Measurements from ENCODE around the gene ZNF444. TPM values are rescaled to one million over a fixed set of nuclear protein-coding genes. Genes with fewer than 3 reads are reported as not detected.

ZNF444 gene
- polyA plus RNA-seq, 1 donor (not counting 4 experiments of a cell fraction or from before 2014, with no cell fraction given): 9.1 TPM

GRCh38 chr19:56098731-56099568 lies 42.1 kb upstream of the ZNF444 start:
- H3K27ac ChIP-seq (ENCODE audit: control insufficient read depth, insufficient read depth, low read length): no peak overlapping the region
- H3K27me3 ChIP-seq (ENCODE audit: control insufficient read depth, extremely low read depth, insufficient read depth, low read length): no peaks in the 10 kb centered on the region
- no peak overlapping the region for H3K4me2 ChIP-seq (ENCODE audit: control insufficient read depth, extremely low read depth, insufficient read depth, low read depth, low read length)
- no peak overlapping the region for H3K4me3 ChIP-seq (ENCODE audit: control insufficient read depth in 2 of 3, extremely low read depth in 1 of 3, insufficient read depth in 2 of 3, low read depth in 1 of 3, low read length in 3 of 3)
- DNase-seq (ENCODE audit: low read depth, low spot score): no peak
- dilution Hi-C loops (cut with MboI; ENCODE audit: extremely low pct_ligation_motif_present, low sequenced_read_pairs): no loop called here
- no peak for FAIRE-seq
- H2AFZ ChIP-seq (ENCODE audit: control insufficient read depth, low read length): no peak overlapping the region
- TF ChIP-seq EZH2 (IDR thresholded peaks at IDR 0.05; ENCODE audit: low read length): no peak
- TF ChIP-seq, protein P1, sequence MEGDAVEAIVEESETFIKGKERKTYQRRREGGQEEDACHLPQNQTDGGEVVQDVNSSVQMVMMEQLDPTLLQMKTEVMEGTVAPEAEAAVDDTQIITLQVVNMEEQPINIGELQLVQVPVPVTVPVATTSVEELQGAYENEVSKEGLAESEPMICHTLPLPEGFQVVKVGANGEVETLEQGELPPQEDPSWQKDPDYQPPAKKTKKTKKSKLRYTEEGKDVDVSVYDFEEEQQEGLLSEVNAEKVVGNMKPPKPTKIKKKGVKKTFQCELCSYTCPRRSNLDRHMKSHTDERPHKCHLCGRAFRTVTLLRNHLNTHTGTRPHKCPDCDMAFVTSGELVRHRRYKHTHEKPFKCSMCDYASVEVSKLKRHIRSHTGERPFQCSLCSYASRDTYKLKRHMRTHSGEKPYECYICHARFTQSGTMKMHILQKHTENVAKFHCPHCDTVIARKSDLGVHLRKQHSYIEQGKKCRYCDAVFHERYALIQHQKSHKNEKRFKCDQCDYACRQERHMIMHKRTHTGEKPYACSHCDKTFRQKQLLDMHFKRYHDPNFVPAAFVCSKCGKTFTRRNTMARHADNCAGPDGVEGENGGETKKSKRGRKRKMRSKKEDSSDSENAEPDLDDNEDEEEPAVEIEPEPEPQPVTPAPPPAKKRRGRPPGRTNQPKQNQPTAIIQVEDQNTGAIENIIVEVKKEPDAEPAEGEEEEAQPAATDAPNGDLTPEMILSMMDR (optimal IDR thresholded peaks at IDR 0.05 in 1 of 3, IDR thresholded peaks at IDR 0.05 in 1 of 3, conservative IDR thresholded peaks at IDR 0.05 in 1 of 3; ENCODE audit: extremely low read depth in 1 of 3, insufficient read depth in 2 of 3, low read length in 3 of 3): no peak
- H3K4me1 ChIP-seq (ENCODE audit: control insufficient read depth, extremely low read depth, insufficient read depth, low read length): no peaks in the 10 kb centered on the region
- H4K20me1 ChIP-seq (ENCODE audit: control insufficient read depth, extremely low read depth, insufficient read depth, low read length): peaks cover 5% of the 10 kb centered on the region
- peaks cover 11 to 19% of the 10 kb centered on the region in 2 experiments for H3K36me3 ChIP-seq (ENCODE audit: control insufficient read depth in 2 of 2, extremely low read depth in 1 of 2, insufficient read depth in 2 of 2, low read length in 2 of 2)
- peaks cover 51% of the 10 kb centered on the region for H3K79me2 ChIP-seq (ENCODE audit: control insufficient read depth, insufficient read depth, low read length)
- H3K9me3 ChIP-seq (ENCODE audit: control insufficient read depth, low read depth, low read length): no peaks in the 10 kb centered on the region
- H3K9me1 ChIP-seq (ENCODE audit: control insufficient read depth, extremely low read depth, insufficient read depth, low read length): no peaks in the 10 kb centered on the region
- H3K9ac ChIP-seq (ENCODE audit: control insufficient read depth, extremely low read depth, insufficient read depth, low read length): no peak overlapping the region

DNA sequence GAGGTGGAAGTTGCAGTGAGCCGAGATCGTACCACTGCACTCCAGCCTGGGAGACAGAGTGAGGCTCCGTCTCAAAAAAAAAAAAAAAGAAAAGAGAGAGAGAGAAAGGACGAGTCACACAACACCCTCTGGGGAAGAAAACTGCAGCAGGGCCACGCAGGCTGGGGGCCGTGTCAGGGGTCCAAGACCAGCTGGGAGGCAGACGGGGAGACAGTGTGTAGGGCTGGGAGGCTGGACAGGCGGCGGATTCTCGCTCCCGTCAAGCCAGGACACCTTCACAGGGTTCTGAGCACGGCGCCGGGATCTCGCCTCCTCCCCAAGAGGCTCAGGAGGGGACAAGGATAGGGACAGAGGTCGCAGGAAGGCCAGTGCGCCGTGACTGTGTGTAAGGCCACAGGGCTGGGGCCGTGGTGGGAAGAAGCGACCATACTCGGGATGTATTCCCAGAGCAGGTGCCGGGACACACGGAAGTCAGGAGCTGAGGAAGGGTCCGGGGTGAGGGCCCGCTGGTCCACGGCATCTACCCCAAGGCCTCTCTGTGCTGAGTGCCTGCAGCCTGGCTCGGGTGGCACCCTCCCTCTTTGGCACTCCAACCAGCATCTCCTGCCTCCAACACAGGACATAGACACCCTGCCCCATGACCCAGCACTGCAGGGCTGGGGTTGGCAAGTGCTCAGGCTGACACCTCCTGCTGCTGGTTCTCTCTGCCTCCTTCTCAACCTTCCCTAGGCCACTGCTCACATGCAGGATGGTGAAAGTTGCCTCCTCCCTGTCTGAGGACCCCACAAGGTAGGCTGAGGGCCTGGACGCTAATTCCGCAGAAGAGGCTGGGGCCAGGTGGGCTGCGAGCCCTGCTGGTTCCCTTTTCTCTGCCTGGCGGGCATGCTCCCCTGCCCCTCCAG lies 41.2 kb upstream of the ZNF444 start:
- no peaks in the 10 kb centered on the region for H3K9me1 ChIP-seq (ENCODE audit: control insufficient read depth, extremely low read depth, insufficient read depth, low read length)
- peaks cover 10% of the 10 kb centered on the region for H4K20me1 ChIP-seq (ENCODE audit: control insufficient read depth, extremely low read depth, insufficient read depth, low read length)
- DNase-seq (ENCODE audit: low read depth, low spot score): no peak
- no peaks in the 10 kb centered on the region for H3K9me3 ChIP-seq (ENCODE audit: control insufficient read depth, low read depth, low read length)
- no peak for FAIRE-seq
- no peaks in the 10 kb centered on the region for H3K27me3 ChIP-seq (ENCODE audit: control insufficient read depth, extremely low read depth, insufficient read depth, low read length)
- peaks cover 11 to 19% of the 10 kb centered on the region in 2 experiments for H3K36me3 ChIP-seq (ENCODE audit: control insufficient read depth in 2 of 2, extremely low read depth in 1 of 2, insufficient read depth in 2 of 2, low read length in 2 of 2)
- H3K27ac ChIP-seq (ENCODE audit: control insufficient read depth, insufficient read depth, low read length): no peak overlapping the region
- no peak overlapping the region for H3K9ac ChIP-seq (ENCODE audit: control insufficient read depth, extremely low read depth, insufficient read depth, low read length)
- dilution Hi-C loops (cut with MboI; ENCODE audit: extremely low pct_ligation_motif_present, low sequenced_read_pairs): no loop called here
- H3K79me2 ChIP-seq (ENCODE audit: control insufficient read depth, insufficient read depth, low read length): peaks cover 57% of the 10 kb centered on the region
- H2AFZ ChIP-seq (ENCODE audit: control insufficient read depth, low read length): no peak overlapping the region
- H3K4me3 ChIP-seq (ENCODE audit: control insufficient read depth in 2 of 3, extremely low read depth in 1 of 3, insufficient read depth in 2 of 3, low read depth in 1 of 3, low read length in 3 of 3): no peak overlapping the region
- H3K4me2 ChIP-seq (ENCODE audit: control insufficient read depth, extremely low read depth, insufficient read depth, low read depth, low read length): no peak overlapping the region
- TF ChIP-seq EZH2 (IDR thresholded peaks at IDR 0.05; ENCODE audit: low read length): no peak
- TF ChIP-seq, protein P1 (optimal IDR thresholded peaks at IDR 0.05 in 1 of 3, IDR thresholded peaks at IDR 0.05 in 1 of 3, conservative IDR thresholded peaks at IDR 0.05 in 1 of 3; ENCODE audit: extremely low read depth in 1 of 3, insufficient read depth in 2 of 3, low read length in 3 of 3): no peak
- no peaks in the 10 kb centered on the region for H3K4me1 ChIP-seq (ENCODE audit: control insufficient read depth, extremely low read depth, insufficient read depth, low read length)

Data from keratinocyte (primary cell).